Heart left ventricle (tissue), 13 donors: ENCODE data around the gene MEX3C.

Experiments used
- CTCF ChIP-seq, 12 donors: fragments of 200-600 bp; sonication (generic) in 4 of 12; IDR thresholded peaks; one replicate each; pipeline versions ENCODE4 v1.5.0 to v1.8.0; 2018 to 2022; ENCODE audit warnings: antibody characterized with exemption in 12 of 12, mild to moderate bottlenecking in 5 of 12
- POLR2A ChIP-seq, 2 donors: fragments of 450-650 bp; IDR thresholded peaks; one replicate each; pipeline ENCODE4 v1.6.1; 2017; ENCODE audit warnings: antibody characterized with exemption in 2 of 2, mild to moderate bottlenecking in 2 of 2, moderate library complexity in 2 of 2
- donor health status: ischemic (EF 13 %, LVEDD 7.1; RV severe dilation, severe dysfunction).
- donor health status: DM: no; HTN: yes; CAD: no.
- donor health status: DM: no; HTN: no; CAD: no.
- donor health status: ischemic (EF 25% LVEDD 6.9; RV normal size, moderate dysfunction).
- donor health status: ischemic (EF 25% LVEDD 5.7; RV mildly dilated, moderate dysfunction).
- donor health status: ischemic (EF 35%, LVEDD 5.7; RV mildly dilated, moderate dysfunction).
- donor health status: nonischemic (EF 11% LVEDD 7.7; RV severe dilation, severe dysfunction).
- donor health status: DM: yes; HTN: yes; CAD: no.
- donor health status: PGD.
- donor health status: ischemic (EF 29% LVEDD 5.4; RV normal size, mild dysfunction).
- donor health status: nonischemic (EF 23%, LVEDD 6.1; RV moderate dilation, normal function).

- no peak for TF ChIP-seq POLR2A (IDR thresholded peaks at IDR 0.05)
- TF ChIP-seq CTCF (IDR thresholded peaks at IDR 0.05), result no peak
Observed at GRCh38 chr18:51234117-51235008, 36.9 kb upstream of the MEX3C start.
